Spinal cord (tissue), 10 donors: ENCODE results near the gene ACSBG1. TPM values are rescaled to one million over a fixed set of nuclear protein-coding genes. Genes with fewer than 3 reads are reported as not detected.

Experiments
- DNase-seq, 6 donors: peaks; one replicate each; pipeline versions ENCODE4 v3.0.0 to v3.0.0-alpha.2; 2013 to 2015; ENCODE audit warnings: low spot score in 6 of 6, low read depth in 4 of 6
- H3K27ac ChIP-seq: one replicate; pipeline ENCODE4 v1.5.1; 2013; ENCODE audit warnings: low read depth, low read length, control low read depth
- H3K27me3 ChIP-seq: one replicate; pipeline ENCODE4 v1.6.1; 2013; ENCODE audit warnings: low read length; ENCODE audit not compliant: control insufficient read depth, insufficient read depth
- H3K36me3 ChIP-seq: one replicate; pipeline ENCODE4 v1.6.1; 2013; ENCODE audit warnings: low read length; ENCODE audit not compliant: control insufficient read depth, insufficient read depth
- H3K4me1 ChIP-seq: one replicate; pipeline ENCODE4 v1.6.1; 2013; ENCODE audit warnings: low read length; ENCODE audit not compliant: control insufficient read depth, insufficient read depth
- H3K4me3 ChIP-seq: one replicate; pipeline ENCODE4 v1.5.1; 2013; ENCODE audit warnings: low read depth, low read length, control low read depth
- H3K9me3 ChIP-seq: one replicate; pipeline ENCODE4 v1.6.1; 2013; ENCODE audit warnings: low read length; ENCODE audit not compliant: control insufficient read depth, insufficient read depth
- WGBS: methylation state at CpG from one replicate; pipeline ENCODE4 v1.1.5; 2013; ENCODE audit warnings: missing lambda C conversion rate; ENCODE audit not compliant: insufficient coverage; 5-methylcytosine and 5-hydroxymethylcytosine counted together
- polyA plus RNA-seq, 2 donors: library from polyadenylated mRNA; unstranded; fragments of 120-200 nt; gene quantifications; one replicate each; pipeline ENCODE4 v1.2.1, GENCODE V29; 2013; ENCODE audit not compliant: insufficient read length in 2 of 2
- total RNA-seq, 2 donors: library from RNA; depleted of rRNA in 1 of 2; stranded (reverse); fragments of 120-200 nt in 1 of 2; fragments of >200 nt in 1 of 2; gene quantifications; one replicate each; pipeline versions ENCODE4 v1.2.3 to v1.2.4, GENCODE V29; 2013 to 2014
- donor health status: healthy.

Gene ACSBG1
- total and polyA plus RNA-seq, 4 donors, result 11.6 to 44.2 (median 43.2) TPM

DNA sequence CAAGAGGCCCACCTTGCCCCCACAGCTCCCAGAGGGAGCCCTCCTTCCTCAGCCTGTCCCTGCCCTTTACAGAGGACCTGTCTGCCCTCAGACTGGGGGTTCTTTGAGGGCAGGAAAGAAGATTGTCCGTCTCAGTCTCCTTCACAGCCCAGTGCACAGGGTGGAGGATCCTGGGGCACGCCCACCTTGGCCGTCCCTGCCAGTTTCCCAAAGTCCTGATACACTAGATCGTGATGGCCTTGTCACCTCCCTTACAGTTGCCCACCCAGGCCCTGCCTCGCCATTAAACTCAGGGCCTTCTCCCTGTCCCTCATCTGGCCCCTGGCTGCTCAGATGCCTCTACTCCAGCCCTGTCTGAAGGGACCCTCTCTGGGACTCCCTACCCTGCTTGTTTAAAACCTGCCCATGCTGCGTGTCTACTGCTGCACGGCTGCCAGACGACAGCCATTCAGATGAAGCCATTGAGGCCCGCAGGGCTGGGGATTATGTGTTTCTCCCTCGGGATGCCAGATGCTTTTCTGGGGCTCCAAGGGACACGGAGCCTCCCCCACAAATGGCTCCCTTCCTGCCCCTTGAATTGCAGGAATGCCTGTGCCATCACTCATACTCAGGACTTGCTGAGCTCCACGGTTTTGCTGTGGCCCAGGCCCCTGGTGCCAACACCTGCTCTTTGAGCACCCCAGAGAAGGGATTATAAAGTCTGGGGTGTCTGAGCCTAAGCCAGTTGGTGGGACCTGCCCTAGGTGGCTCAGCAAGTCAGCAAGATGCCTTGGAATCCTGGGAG lies 27.8 kb downstream of the ACSBG1 start:
- peak in 1 of 6 donors; percentile 31 for DNase-seq
- 48% methylated on average over 11 of the region's 12 CpGs for whole genome bisulfite sequencing
- Histone ChIP-seq H3K27ac (no peak overlapping the region), H3K9me3 (no peaks in the 10 kb centered on the region), H3K4me3 (no peak overlapping the region), H3K27me3 (no peaks in the 10 kb centered on the region), H3K4me1 (peaks cover 79% of the 10 kb centered on the region), H3K36me3 (peaks cover 11% of the 10 kb centered on the region)

DNA sequence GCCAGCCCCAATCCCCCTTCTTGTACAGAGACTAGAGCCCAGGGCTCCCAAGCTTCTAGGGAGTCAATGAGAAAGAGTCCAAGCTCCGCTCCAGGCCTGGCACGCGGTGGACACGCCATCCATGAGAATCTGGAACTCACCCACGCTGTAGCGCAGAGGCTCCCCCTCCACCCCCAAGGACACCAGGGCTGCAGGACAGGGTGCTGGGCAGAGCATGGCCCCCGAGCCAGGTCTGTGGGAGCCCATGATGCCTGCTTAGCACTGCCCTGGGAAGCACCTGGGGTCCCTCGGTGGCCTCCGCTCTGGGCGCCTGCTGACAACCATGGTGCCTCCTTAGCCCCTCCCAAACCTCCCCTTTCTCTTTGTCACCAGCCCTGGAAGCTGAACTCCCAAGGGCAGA lies 28.5 kb downstream of the ACSBG1 start:
- 98% methylated on average over 10 of the region's 10 CpGs for WGBS
- H3K27ac ChIP-seq, result peak overlapping the region; percentile 90
- H3K4me1 ChIP-seq, result peaks cover 83% of the 10 kb centered on the region
- H3K4me3 ChIP-seq, result no peak overlapping the region
- H3K27me3 ChIP-seq, result no peaks in the 10 kb centered on the region
- DNase-seq, result no peak
- no peaks in the 10 kb centered on the region for H3K9me3 ChIP-seq
- peaks cover 14% of the 10 kb centered on the region for H3K36me3 ChIP-seq

DNA sequence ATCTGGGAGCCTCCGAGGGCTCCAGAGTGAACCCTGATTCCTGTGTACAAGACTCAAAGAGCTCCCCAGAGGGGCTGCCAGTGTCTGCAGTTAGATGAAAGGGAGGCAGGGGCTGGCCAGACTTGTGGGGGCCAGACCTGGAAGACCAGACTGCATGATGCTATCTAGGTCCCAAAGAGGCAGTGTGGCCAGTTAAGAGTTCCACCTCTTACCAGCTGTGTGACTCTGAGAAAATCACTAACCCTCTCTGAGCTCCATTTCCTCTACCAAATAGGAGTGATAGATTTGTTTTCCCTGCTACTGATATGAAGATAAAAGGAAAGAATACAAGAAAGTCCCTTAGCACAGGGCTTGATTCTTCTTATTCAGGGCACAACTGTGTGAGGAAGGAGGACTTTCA lies 29.0 kb downstream of the ACSBG1 start:
- peaks cover 14% of the 10 kb centered on the region for H3K36me3 ChIP-seq
- DNase-seq, result no peak
- no peaks in the 10 kb centered on the region for H3K27me3 ChIP-seq
- H3K4me1 ChIP-seq, result peaks cover 79% of the 10 kb centered on the region
- H3K4me3 ChIP-seq, result no peak overlapping the region
- H3K9me3 ChIP-seq, result no peaks in the 10 kb centered on the region
- WGBS, result 57% methylated on average over 1 of the region's 1 CpG
- peak overlapping the region; percentile 90 for H3K27ac ChIP-seq

DNA sequence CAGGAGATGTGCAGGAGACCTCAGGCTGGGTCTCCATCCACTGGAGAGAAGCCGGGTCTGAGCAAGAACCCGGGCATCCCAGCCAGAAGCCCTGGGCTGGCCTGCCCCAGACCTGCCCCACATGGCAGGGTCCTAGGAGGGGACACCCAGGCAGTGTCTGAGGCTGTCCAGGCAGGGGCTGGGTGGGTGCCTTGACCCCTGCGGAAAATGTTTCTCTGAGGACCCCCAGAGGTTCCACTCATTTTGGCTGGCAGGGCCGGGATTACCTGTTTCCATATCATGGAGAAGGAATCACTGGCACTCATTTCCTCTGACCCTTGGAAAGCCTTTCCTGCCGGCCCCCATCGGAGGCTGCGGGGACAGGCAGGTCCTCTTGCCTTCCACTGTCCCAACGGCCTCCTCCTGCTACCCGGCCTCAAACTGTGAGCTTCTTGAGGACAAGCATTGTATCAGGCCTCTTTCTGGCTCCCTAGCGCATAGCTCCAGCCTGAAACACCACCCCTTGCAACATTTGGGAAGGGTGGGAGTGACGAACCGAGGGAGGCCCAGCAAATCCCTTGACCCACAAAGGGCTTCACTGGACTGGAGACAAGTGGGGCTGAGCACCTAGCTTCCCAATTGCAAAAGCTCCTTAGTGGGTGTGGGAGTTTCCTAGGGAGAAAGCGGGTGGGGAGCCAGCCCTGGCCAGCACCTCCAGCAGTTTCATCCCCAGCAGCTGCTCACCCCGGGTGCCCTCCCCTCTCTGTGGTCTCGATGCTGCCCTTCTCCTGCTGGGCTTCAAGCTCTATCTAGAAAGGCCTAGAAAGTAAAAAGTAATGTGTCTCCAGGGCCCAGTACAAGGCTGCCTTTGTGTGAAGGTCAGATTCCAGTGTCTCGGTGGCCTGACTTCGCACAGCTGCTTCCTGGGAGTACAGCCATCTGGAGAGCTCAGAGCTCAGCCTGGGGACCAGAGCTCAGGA lies 29.7 kb downstream of the ACSBG1 start:
- H3K36me3 ChIP-seq, result peaks cover 14% of the 10 kb centered on the region
- H3K9me3 ChIP-seq, result no peaks in the 10 kb centered on the region
- peak in 2 of 6 donors; percentile 50 to 68 for DNase-seq
- H3K4me3 ChIP-seq, result no peak overlapping the region
- no peaks in the 10 kb centered on the region for H3K27me3 ChIP-seq
- peaks cover 74% of the 10 kb centered on the region for H3K4me1 ChIP-seq
- peak overlapping the region; percentile 90 for H3K27ac ChIP-seq
- 59% methylated on average over 11 of the region's 17 CpGs for WGBS

DNA sequence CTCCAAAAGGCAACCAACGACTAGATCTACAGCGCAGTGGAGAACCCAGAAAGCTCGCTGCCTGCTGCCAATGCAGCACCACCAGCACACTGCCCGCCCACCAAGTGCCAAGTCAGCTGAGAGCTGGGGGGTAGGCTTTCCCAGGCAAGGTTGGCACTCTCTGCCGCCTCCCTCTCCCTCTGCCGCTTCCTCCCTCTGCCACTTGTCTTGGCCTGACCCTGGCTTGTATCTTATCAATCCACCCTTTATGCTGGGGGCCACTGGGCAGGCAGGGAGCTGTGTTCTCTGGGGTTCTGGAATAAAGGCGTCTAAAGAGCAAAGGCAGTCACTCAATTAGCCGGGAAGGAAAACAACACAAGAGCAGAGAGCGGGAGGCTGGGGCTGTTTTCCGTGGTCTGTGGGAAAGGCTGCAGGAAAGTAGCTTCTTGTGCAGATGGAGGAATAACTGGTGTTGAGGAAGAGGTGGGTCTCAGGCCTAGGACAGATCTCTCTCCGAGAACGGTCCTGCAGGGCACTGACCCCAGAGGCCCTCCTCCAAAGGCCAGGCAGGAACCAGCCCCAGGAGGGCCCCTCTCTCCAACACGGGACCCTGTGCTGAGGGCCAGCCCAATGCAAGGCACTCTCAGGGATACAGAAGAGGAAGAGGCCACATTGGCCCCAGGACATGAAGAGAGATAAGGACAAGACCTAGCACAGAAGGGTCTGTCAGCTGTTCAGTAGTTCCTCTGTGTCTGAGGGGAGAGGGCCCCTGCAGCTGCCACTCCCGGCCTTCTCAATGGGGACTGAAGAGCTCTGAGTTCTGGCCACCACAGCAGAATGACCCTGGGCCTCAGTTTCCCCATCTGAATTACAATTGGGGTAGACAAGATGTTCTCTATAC lies 30.8 kb downstream of the ACSBG1 start:
- WGBS, result 39% methylated on average over 7 of the region's 14 CpGs
- H3K36me3 ChIP-seq, result peaks cover 14% of the 10 kb centered on the region
- peak in 2 of 6 donors; percentile 70 to 74 for DNase-seq
- H3K4me3 ChIP-seq, result no peak overlapping the region
- no peaks in the 10 kb centered on the region for H3K9me3 ChIP-seq
- no peaks in the 10 kb centered on the region for H3K27me3 ChIP-seq
- peak overlapping the region; percentile 90 for H3K27ac ChIP-seq
- H3K4me1 ChIP-seq, result peaks cover 63% of the 10 kb centered on the region

DNA sequence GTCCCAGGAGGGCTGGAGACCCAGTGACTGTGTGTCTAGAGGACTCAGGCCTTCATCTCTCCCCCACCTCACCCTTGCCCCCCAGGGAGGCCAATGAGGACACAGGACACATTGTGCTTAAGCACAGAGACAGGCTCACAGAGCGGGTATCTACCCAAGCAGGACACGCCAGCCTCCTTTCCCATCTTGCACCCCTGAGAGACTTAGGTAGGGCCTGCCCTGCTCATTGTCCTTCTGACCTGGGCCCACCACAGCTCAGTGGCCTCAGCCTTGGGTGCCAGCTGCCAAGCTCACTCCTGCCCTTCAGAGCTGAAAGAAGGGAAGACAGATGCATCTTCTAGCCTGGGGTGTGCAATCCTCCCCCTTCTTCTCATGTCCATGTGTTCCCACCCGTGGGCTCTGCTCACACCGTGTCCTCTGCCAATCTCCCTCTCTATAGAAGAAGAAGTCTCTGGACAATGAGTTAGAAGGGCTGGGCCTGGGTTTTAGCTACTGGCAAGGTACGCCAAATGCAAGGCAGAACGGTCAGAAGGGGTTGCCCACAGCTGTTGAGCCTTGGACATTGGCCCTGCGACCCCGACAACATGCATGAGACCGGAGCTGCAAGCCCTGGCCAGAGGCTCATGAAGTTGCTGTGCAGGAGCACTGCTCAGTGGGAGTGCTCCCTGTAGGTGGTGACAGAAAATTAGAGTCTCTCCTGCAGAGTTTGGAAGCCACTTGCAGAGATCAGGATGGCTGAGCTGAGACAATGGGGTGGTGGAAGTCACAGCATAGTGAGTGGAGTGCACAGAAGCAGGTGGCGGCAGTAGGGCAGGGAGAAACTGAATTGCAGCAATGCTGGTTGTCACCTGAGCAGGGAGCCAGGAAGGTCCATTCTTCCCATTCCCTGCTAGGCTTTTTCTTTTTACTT lies 32.8 kb downstream of the ACSBG1 start:
- Histone ChIP-seq H3K36me3 (peaks cover 10% of the 10 kb centered on the region), H3K27ac (no peak overlapping the region), H3K4me1 (peaks cover 46% of the 10 kb centered on the region), H3K4me3 (no peak overlapping the region), H3K9me3 (no peaks in the 10 kb centered on the region), H3K27me3 (no peaks in the 10 kb centered on the region)
- DNase-seq, result no peak
- 81% methylated on average over 8 of the region's 10 CpGs for WGBS

DNA sequence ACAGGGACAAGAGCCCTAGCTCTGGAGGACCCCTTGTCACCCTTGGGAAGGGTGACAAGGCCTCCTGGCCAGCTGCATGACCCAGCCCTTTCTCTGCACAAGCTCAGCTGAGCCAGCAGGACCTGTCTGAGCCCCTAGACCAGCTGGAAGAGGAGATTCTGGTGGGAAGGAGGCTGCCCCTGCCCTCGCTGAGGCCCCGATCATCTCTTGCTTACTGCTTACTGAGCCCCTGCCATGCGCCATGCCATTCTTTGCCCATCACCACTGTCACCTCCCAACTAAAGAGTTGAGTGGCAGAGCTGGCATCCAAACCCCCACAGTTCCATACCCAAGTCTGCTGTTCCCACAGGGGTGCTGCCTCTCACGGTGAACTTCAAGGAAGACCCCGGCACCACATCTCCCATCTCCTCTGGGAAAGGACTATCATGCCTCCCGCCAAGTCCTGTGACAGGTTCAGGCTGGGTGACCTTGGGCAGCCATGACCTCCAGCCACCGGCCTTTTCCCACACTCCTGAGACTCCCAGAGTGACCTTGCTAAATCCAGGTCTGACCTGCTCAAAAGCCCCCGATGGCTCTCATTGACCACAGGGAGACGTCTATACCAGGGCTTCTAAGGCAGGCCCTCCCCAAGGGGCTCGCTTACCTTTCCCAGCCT lies 34.0 kb downstream of the ACSBG1 start:
- Histone ChIP-seq H3K4me1 (peaks cover 34% of the 10 kb centered on the region), H3K4me3 (no peak overlapping the region), H3K27ac (no peak overlapping the region), H3K36me3 (peaks cover 7% of the 10 kb centered on the region), H3K27me3 (no peaks in the 10 kb centered on the region), H3K9me3 (no peaks in the 10 kb centered on the region)
- 93% methylated on average over 10 of the region's 10 CpGs for WGBS
- no peak for DNase-seq

DNA sequence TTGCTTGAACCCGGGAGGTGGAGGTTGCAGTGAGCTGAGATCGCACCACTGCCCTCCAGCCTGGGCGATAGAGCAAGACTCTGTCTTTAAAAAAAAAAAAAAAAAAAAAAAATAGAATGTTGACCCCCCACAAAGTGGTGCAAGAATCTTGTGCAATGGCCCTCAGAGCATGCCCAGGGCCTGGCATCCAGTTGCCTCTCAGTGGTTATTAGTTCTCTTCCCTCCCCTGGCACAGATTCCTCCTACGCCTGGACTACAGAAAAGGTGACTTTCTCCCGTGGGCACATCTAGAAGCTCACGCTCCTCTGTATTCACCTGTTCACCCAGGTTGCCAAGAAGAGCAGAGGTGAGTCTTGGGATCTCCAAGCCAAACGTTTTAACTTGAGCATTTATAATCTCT lies 36.7 kb downstream of the ACSBG1 start:
- Histone ChIP-seq H3K27me3 (no peaks in the 10 kb centered on the region), H3K4me3 (no peak overlapping the region), H3K36me3 (peaks cover 23% of the 10 kb centered on the region), H3K27ac (no peak overlapping the region), H3K4me1 (peaks cover 21% of the 10 kb centered on the region), H3K9me3 (no peaks in the 10 kb centered on the region)
- no peak for DNase-seq
- 78% methylated on average over 4 of the region's 7 CpGs for WGBS
